Subcutaneous adipose tissue (tissue), 4 donors: ENCODE data around the gene COG1. TPM values are rescaled to one million over a fixed set of nuclear protein-coding genes. Genes with fewer than 3 reads are reported as not detected.

ENCODE experiments used
- CTCF ChIP-seq: fragments of 450-650 bp; IDR thresholded peaks from one replicate; pipeline ENCODE4 v1.5.1; 2016; ENCODE audit warnings: low read depth, mild to moderate bottlenecking, control low read depth, antibody characterized with exemption, moderate library complexity
- total RNA-seq, 4 donors: library from RNA; depleted of rRNA; stranded (reverse); fragments of >200 nt; gene quantifications; one replicate each; pipeline ENCODE4 v1.1.0, GENCODE V29; 2016

Gene COG1
- total RNA-seq, 4 donors from 2014 or later, result 22.1 to 36.8 (median 29.5) TPM

- TF ChIP-seq CTCF, result no peak
Observed at GRCh38 chr17:73237714-73238113, 44.9 kb downstream of the COG1 start.

- no peak for TF ChIP-seq CTCF
Observed at GRCh38 chr17:73240561-73240960, 47.7 kb downstream of the COG1 start.

GRCh38 chr17:73247726-73248125, 54.9 kb downstream of the COG1 start:
- no peak for TF ChIP-seq CTCF

GRCh38 chr17:73248532-73248931, 55.7 kb downstream of the COG1 start:
- TF ChIP-seq CTCF, result no peak

- TF ChIP-seq CTCF, result no peak
Observed at GRCh38 chr17:73249700-73250099, 56.8 kb downstream of the COG1 start.

- no peak for TF ChIP-seq CTCF
Observed at GRCh38 chr17:73250851-73251640, 58.2 kb downstream of the COG1 start.

- TF ChIP-seq CTCF, result no peak
Observed at GRCh38 chr17:73251871-73252270, 59.0 kb downstream of the COG1 start.
